Right ventricle myocardium superior (tissue), 1 donor: ENCODE measurements around the gene CPSF4. TPM values are rescaled to one million over a fixed set of nuclear protein-coding genes. Genes with fewer than 3 reads are reported as not detected.
"Not testable (repeated sequence)": the region's sequence is repeated elsewhere in the genome, so short reads cannot be mapped to it uniquely, and the experiment has no call there.

ENCODE experiments used
- ATAC-seq: fragments of 200-7000 bp; cut with Tn5 transposase; one replicate; pipeline ENCODE4 v1.9.1; 2020; ENCODE audit warnings: mild to moderate bottlenecking; ENCODE audit not compliant: poor library complexity
- DNase-seq: peaks from one replicate; pipeline ENCODE4 v3.0.0-alpha.2; 2020
- intact Hi-C: fragments of 100-400 bp; cut with DNase I; formaldehyde crosslinking; loops from one replicate; pipeline ENCODE4 v1.11.2; 2022
- total RNA-seq: library from RNA; stranded (reverse); fragmentation: NEBNext Ultra II Directional; extraction: Animal tissue kit (Norgen Biotek cat#: 25700); gene quantifications from one replicate; pipeline ENCODE4 v1.2.1, GENCODE V29; 2021
- donor health status: DM: no; HTN: yes; CAD: no; lungs with severe emphysema.

CPSF4 gene
- total RNA-seq, 1 donor from 2014 or later = 19.9 TPM

DNA sequence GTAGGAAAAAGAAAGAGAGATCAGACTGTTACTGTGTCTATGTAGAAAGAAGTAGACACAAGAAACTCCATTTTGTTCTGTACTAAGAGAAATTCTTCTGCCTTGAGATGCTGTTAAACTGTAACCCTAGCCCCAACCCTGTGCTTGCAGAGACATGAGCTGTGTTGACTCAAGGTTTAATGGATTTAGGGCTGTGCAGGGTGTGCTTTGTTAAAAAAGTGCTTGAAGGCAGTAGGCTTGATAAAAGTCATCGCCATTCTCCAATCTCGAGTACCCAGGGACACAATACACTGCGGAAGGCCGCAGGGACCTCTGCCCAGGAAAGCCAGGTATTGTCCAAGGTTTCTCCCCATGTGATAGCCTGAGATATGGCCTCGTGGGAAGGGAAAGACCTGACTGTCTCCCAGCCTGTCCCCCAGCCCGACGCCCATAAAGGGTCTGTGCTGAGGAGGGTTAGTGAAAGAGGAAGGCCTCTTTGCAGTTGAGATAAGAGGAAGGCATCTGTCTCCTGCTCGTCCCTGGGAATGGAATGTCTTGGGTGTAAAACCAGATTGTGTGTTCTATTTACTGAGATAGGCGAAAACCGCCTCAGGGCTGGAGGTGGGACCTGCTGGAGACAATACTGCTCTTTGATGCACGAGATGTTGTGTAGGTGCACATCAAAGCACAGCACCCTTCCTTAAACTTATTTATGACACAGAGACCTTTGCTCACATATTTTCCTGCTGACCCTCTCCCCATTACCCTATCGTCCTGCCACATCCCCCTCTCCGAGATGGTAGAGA, 6.8 kb upstream of the CPSF4 start:
- ATAC-seq, DNase-seq, intact Hi-C loops: not testable (repeated sequence)

DNA sequence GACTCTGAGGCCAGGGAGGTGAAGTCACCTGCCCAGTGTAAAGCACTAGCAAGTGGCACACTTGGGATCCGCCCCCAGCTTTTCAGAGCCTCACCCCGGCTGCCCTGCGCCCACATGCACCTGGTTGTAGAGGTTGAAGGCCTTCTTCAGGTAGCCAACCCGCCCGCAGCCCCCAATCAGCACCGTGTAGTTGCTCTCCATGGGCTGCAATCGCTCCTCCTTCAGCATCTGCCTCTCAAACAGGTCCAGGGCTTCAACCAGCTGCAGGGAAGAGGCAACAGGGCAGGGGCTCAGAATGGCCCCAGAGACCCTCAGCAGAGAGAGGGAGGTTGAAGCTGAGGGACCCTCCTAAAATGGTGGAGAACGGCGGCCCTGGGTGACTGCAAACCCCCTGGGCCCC, 5.6 kb upstream of the CPSF4 start:
- no peak for DNase-seq
- intact Hi-C loops = no loop called here
- ATAC-seq = no peak

DNA sequence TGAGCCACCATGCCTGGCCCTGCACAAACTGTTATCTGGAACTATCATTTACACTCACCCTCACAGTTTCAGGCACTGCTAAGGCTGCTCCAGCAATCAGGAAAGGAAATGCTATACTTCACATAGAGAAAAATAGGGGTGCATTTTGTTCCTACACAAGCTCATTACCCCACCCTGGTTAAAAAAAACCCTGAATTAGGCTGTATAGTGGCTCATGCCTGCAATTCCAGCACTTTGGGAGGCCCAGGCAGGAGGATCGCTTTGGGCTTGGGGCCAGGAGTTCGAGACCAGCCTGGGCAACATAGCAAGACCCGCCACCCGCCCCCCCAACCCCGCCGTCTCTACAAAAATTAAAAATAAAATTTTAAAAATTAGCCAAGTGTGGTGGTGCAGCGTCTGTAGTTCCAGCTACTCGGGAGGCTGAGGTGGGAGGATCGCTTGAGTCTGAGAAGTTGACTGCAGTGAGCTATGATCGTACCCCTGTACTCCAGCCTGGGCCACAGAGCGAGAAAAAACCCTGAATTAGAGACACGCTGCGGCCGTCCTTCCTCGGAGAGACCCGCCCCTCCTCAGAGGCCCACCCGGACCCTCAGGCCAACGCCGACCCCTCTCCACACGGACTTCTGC, 684 bp upstream of the CPSF4 start:
- peak; percentile 33 for ATAC-seq
- intact Hi-C loops = no loop called here
- no peak for DNase-seq

DNA sequence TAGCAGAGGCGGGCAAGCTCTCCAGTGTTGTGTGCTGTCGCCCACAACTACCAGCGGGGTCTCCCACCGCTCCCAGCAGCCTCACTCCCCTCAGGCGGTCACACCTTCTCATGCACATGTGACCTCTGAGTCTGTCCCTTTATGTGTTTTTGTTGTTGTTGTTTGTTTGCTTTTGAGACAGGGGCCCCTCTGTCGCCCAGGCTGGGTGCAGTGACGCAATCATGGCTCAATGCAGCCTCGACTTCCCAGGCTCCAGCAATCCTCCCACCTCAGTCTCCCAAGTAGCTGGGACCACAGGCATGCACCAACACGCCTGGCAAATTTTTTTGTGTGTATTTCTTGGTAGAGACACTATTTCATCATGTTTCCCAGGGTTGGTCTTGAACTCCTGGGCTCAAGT, 1.5 kb downstream of the CPSF4 start:
- ATAC-seq (no peak), DNase-seq (no peak)
- intact Hi-C loops = no loop called here

DNA sequence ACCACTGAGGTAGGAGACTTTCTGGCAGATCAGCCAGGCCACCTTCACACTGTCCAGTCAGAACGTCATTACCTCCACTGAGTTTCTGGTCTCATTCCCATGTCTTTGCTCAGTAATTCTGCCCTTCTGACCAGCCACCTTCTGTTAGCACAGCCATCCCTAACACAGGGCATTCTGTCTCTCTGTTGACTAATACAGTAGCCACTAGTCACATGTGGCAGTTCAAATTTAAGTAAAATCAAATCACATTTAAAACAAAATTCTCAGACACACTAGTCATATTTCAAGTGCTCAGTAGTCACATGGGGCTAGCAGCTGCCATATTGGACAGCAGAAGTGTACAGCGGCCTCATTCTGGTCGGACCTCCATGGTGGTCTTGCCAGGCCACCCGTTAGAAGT, 7.4 kb downstream of the CPSF4 start:
- DNase-seq (no peak), ATAC-seq (no peak)
- intact Hi-C loops = no loop called here

DNA sequence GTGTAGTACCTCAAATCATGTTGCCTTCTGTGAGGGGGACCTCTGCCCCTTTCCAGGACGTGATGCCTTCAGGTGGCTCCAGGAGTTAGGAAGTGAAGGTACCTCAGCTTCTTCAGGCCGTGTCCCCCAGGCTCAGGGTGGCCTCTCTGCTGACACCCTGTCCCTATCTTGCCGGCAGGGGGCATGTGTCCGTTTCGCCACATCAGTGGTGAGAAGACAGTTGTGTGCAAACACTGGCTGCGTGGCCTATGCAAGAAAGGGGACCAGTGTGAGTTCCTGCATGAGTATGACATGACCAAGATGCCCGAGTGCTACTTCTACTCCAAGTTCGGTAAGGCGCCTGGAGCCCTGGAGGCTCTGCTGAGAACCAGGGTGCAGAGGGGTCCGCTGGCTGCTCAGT, 9.2 kb downstream of the CPSF4 start:
- ATAC-seq (no peak), DNase-seq (no peak)
- intact Hi-C loops = no loop called here

DNA sequence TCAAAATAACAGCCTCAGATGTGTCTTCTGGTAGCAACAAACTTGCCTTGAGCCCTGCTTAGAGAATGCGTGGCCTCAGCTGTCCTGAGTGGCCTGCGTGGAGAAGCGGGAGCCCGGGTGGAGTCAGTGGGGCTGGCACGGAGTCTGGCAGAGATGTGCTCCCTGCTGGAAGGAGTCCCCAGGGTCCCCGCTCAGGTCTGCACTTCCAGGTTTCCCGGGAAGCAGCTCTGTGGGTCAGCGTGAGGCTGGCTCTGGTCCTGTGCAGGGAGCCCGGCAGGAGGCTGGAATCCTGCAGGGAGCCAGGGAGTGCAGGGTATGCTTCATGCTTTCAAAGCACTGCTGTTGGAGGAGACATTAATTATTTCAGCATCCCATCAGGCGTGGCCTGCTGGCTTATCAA, 10.1 kb downstream of the CPSF4 start:
- DNase-seq (no peak), ATAC-seq (no peak)
- intact Hi-C loops = no loop called here

DNA sequence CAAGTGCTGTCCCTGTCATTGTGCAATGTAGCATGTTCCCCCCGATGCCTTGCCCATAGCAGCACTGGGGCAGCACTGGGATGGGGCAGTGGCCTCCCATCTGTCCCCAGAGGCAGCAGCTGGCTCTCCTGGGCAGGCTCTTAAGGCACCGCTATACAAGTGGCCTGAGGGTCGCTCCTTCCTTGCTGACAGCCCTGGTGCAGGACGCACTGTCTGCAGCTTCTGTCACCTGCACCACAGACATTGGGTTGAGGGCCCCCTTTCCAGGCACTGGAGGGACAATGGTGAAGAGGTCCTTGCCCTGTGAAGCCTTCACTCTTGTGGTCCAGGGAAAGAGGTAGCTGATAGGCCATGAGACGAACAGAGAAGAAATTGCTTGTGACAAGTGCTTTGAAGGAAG, 10.6 kb downstream of the CPSF4 start:
- intact Hi-C loops = no loop called here
- no peak for DNase-seq
- ATAC-seq = no peak

DNA sequence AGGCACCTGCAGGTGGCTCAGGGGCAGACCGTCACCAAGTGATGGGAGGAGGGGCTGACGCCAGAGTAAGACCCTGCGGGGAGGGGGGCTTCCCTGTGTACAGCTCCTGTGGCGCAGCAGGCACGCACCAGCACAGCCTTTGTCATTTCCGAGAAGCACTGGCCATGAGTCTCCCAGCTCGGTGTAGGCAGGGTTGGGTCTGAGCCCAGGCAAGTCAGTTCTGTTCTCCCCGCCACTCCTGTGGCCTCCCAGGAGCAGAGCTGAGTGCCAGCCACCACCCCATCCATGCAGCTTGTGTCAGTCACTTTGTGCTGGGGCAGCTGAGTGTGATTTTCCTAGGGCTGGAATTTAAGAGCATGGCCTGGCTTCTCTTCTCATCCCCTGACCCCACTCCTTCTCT, 13.2 kb downstream of the CPSF4 start:
- ATAC-seq (peak; percentile 68), DNase-seq (peak; percentile 54)
- intact Hi-C loops = no loop called here

DNA sequence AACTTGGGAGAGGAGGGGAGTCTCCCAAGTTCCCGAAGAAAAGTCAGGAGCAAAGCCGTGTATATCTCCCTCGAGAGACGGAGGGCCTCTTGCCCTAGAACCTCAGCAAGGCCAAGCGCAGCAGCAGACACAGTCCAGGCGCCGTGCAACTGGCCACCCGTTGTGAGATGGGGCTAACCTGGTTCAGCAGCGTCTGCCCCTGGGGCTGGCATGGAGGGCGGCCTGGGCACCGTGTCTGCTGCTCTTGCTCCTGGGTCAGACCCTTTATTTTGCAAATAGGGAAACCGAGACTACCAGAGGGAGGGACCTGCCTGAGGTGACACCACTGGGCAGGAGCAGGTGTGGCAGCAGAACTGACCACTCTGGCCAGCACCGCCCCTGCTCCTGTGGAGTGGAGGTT, 13.8 kb downstream of the CPSF4 start:
- DNase-seq = no peak

DNA sequence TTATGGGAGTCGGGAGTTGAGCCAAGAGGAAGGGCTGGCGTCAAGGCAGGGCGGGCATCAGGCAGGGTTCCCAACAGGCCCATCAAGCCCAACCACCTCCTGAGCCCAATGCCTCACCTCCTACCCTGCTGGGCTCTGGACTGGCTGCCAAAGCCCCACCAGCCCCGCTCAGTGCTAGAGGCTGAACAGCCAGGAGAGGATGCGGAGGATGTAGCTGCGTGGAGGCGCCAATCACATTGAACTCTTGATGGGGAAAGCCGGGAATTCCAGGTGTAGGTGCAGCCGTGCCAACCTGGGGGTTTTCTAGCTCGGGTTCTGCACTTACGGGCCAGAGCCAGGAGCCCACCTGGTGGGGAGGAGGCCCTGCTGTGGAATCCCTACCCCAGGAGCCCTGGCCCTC, 14.4 kb downstream of the CPSF4 start:
- DNase-seq = no peak
- ATAC-seq = peak; percentile 43
- intact Hi-C loops = no loop called here

More for the DNA sequence above, 13.8 kb downstream of the CPSF4 start:
- intact Hi-C loops = no loop called here
- no peak for ATAC-seq

DNA sequence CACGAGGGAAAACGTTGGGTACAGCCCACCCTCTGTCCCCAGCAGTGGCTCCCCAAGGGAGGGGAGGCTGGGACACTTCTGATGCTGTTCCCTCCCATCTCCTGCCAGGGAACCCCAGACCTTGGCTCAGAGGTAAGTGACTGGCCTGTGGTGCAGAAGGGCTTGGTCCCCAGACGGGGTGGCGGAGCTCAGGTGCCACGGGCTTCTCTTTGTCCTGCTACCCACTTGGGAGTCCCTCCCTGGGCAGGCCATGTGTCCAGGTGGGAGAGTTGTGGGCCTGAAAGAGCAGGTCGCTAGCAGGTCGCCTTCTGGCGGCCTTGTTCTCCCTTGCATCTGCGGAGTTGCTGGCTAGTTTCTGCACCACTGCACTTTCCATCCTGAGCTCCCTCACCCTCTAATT, 17.1 kb downstream of the CPSF4 start:
- intact Hi-C loops = no loop called here
- ATAC-seq (no peak), DNase-seq (no peak)

DNA sequence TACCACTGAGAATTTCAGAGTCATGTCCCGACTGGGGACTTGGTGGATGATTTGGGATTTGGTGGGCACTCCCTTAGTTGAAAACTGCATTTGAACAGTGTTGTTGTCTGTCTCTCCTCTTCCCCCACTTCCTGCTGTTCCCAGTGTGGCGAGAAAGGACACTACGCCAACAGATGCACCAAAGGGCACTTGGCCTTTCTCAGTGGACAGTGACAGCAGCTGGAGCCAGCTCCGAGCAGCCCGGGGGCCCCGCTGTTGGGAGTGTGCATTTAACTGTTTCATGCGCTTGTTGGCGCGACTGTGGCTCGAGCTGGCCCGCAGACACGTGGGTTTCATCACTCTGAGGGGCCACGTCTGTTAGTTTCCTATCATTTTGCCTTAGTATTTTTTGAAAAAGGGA, 17.5 kb downstream of the CPSF4 start:
- no peak for DNase-seq
- intact Hi-C loops = no loop called here
- no peak for ATAC-seq

DNA sequence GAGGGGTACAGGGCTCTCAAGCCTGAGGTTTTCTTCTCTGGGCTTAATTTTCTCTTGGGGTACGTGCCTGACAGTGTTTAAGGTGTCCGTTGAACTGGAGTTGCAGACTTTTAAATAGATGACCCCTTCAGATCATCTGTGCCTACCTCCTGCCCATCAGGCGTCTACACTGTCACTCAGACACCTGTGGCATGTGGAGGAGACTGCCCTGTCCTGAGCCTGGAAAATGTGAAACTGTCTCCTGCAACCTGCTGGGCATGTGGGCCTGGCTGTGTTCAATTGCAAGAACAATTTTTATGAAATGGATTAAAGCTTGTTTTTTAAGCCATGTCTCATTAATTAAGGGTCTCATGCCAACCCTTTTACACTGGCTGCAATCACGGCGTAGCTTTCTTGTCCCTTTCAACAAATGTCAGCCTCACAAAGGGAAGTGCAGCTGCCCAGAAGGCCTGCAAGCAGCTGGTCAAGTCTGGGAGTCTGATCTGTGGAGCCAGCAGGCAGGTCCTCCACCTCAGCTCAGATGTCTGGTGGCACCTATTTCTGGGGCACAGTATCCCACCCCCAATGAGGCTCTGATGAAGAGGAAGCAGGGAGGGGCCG, 18.4 kb downstream of the CPSF4 start:
- ATAC-seq = no peak
- DNase-seq = no peak
- intact Hi-C loops = no loop called here

DNA sequence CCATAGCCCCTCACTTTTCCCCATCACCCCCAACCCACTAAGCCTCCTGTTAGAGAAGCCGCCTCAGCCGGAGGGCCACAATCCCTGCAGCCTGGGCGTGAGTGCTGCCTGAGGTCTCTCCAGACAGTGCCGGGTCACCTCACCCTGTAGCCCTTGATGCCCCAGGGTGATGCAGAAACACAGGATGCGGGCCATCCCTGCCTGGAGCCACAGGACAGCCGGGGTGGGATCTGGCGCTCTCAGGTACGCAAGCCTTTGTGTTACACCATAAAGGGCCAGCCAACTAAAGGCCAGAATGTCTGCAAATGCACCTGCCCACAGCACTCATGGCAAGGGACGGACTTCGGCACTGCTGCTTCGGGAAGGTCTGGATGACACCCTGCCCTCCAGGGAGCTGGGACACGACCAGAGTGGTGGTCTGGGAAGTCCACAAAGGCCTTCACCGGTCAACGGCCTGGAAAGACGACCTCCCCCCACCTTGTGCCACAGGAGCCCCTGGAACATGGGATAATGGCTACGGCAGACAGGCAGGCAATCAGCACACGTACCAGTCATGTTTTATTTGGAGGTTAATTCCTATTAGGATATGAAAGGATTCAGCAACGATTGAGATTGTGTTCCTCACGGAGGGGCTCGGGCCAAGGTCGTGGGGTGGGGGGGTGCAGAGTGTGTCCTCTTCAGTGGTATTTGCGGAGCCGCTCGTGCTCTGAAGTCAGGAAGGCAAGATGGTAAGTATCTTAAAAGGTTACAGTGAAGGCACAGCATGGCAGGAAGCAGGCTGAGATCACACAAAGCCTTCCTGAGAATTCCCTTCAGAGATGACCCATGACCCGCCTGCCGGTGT, 19.1 kb downstream of the CPSF4 start:
- ATAC-seq = no peak
- DNase-seq = no peak
- intact Hi-C loops = no loop called here

DNA sequence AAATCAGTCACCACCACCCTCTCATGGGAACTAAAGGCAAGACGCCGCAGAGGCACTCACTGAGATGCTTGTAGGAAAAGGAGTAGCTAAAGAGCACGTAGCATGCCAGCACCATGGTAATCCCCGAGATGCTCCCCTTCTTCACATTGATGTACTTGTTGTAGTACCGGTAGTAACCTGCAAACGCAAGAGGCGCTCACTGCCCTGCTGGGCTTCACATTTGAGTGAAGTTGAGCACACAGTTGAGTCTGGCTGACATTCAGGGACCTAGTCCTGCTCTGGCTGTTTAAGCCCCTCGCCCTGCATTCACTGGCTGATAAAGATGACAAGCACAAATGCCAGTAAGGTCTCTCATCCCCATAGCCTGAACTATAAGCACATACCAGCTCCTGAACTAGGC, 20.3 kb downstream of the CPSF4 start:
- no peak for DNase-seq

DNA sequence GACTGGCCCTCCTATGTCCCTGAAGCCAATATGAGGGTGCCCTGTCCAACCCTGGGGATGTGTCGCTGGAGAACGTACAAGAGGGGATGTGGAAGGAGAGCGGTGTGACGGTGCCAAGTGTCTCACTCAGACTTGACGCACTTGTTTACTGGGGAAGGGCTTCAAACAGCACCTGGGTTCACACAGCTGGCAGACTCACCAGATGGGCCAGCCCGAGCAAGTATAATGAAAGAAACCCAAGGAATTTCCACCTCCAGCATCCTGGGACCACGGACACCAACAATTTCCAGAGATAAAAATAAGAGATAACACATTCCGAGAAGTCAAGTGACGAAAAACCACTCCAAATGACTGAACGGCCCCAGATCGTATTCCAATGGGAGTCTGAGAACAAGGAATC, 21.9 kb downstream of the CPSF4 start:
- intact Hi-C loops = no loop called here
- ATAC-seq (no peak), DNase-seq (no peak)

More for the DNA sequence above, 20.3 kb downstream of the CPSF4 start:
- no peak for ATAC-seq
- intact Hi-C loops = no loop called here

DNA sequence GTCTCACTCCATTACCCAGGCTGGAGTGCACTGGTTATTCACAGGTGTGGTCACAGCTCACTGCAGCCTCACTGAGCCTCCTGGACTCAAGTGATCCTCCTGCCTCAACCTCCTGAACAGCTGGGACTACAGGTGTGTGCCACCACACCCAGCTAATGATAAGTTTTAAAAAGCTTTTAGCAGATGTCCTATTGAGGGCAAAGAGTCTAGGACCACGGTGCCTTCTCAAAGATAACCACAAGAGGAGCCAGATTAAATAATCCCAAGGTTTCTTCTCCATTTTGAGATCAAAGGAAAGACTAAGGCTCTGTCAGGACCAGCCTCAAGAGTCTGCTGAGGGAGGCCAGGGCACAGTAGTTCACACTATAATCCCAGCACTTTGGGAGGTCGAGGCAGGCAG, 22.5 kb downstream of the CPSF4 start:
- intact Hi-C loops = no loop called here
- ATAC-seq (no peak), DNase-seq (no peak)

DNA sequence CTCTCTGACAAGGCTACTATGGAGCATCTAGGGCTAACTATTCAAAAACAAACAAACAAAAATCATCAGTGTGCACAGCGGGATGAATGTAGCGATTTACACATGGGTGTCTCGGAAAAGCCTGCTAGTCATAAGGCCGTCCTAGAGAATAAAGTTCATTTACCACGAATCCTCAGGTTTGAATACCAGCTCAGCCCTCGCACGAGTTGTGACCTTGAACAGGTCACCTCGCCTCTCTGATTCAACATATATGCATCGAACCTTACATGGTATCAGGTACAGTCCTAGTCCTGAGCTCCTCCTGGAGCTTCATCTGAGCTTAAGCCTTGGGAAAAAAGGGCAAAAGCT, 26.7 kb downstream of the CPSF4 start:
- peak; percentile 26 for ATAC-seq
- no peak for DNase-seq
- intact Hi-C loops = no loop called here
